ENCODE results near the gene GAS2L2. TPM values are rescaled to one million over a fixed set of nuclear protein-coding genes. Genes with fewer than 3 reads are reported as not detected.

Gene GAS2L2
- total RNA-seq, 3 donors from 2014 or later, result 0.29 to 0.33 (median 0.32) TPM

GRCh38 chr17:35723735-35724134, 29.3 kb downstream of the GAS2L2 start:
- no peak overlapping the region for H3K27ac ChIP-seq
- no peak for DNase-seq (ENCODE audit: low spot score in 2 of 2)
- no peaks in the 10 kb centered on the region for H3K9me3 ChIP-seq
- H3K36me3 ChIP-seq, result no peaks in the 10 kb centered on the region
- intact Hi-C loops (cut with DNase I; ENCODE audit: low total_unique reads), result no loop called here
- no peak overlapping the region for H3K4me3 ChIP-seq
- TF ChIP-seq POLR2AphosphoS5 (IDR thresholded peaks at IDR 0.05), result no peak
- TF ChIP-seq CTCF (IDR thresholded peaks at IDR 0.05), result no peak
- no peak for TF ChIP-seq POLR2A (IDR thresholded peaks at IDR 0.05)
- H3K27me3 ChIP-seq, result no peaks in the 10 kb centered on the region
- H3K4me1 ChIP-seq, result no peaks in the 10 kb centered on the region

- Histone ChIP-seq H3K36me3 (no peaks in the 10 kb centered on the region), H3K27ac (peak overlapping the region; percentile 78 to 80)
Measured at GRCh38 chr17:35717475-35717874, 35.6 kb downstream of the GAS2L2 start.

GRCh38 chr17:35716897-35717465, 36.1 kb downstream of the GAS2L2 start:
- Histone ChIP-seq H3K9me3 (no peaks in the 10 kb centered on the region), H3K36me3 (no peaks in the 10 kb centered on the region), H3K4me3 (no peak overlapping the region), H3K27ac (peak overlapping the region; percentile 78 to 80), H3K4me1 (no peaks in the 10 kb centered on the region), H3K27me3 (no peaks in the 10 kb centered on the region)
- peak in 1 of 2 donors; percentile 54 for DNase-seq (ENCODE audit: low spot score in 2 of 2)
- intact Hi-C loops (cut with DNase I; ENCODE audit: low total_unique reads), result no loop called here
- TF ChIP-seq POLR2AphosphoS5 (IDR thresholded peaks at IDR 0.05) (peak in 1 of 3 donors; percentile 37), POLR2A (IDR thresholded peaks at IDR 0.05) (no peak)

More at GRCh38 chr17:35717475-35717874, 35.6 kb downstream of the GAS2L2 start:
- no peak for DNase-seq (ENCODE audit: low spot score in 2 of 2)
- TF ChIP-seq POLR2A (IDR thresholded peaks at IDR 0.05), result no peak
- no peak for TF ChIP-seq CTCF (IDR thresholded peaks at IDR 0.05)
- TF ChIP-seq POLR2AphosphoS5 (IDR thresholded peaks at IDR 0.05), result no peak
- Histone ChIP-seq H3K27me3 (no peaks in the 10 kb centered on the region), H3K4me1 (no peaks in the 10 kb centered on the region), H3K4me3 (no peak overlapping the region), H3K9me3 (no peaks in the 10 kb centered on the region)
- intact Hi-C loops (cut with DNase I; ENCODE audit: low total_unique reads), result no loop called here

- no peaks in the 10 kb centered on the region for H3K9me3 ChIP-seq
- H3K36me3 ChIP-seq, result no peaks in the 10 kb centered on the region
- DNase-seq (ENCODE audit: low spot score in 2 of 2), result no peak
- H3K4me1 ChIP-seq, result no peaks in the 10 kb centered on the region
- no peak overlapping the region for H3K4me3 ChIP-seq
- no peaks in the 10 kb centered on the region for H3K27me3 ChIP-seq
- TF ChIP-seq POLR2AphosphoS5 (IDR thresholded peaks at IDR 0.05) (no peak), POLR2A (IDR thresholded peaks at IDR 0.05) (no peak), CTCF (IDR thresholded peaks at IDR 0.05) (no peak)
- intact Hi-C loops (cut with DNase I; ENCODE audit: low total_unique reads), result no loop called here
- peak overlapping the region; percentile 78 to 80 for H3K27ac ChIP-seq
Measured at GRCh38 chr17:35716173-35716572, 36.9 kb downstream of the GAS2L2 start.

GRCh38 chr17:35715416-35715815, 37.6 kb downstream of the GAS2L2 start:
- no peak for DNase-seq (ENCODE audit: low spot score in 2 of 2)
- TF ChIP-seq POLR2A (IDR thresholded peaks at IDR 0.05) (no peak), CTCF (IDR thresholded peaks at IDR 0.05) (no peak), POLR2AphosphoS5 (IDR thresholded peaks at IDR 0.05) (no peak)
- Histone ChIP-seq H3K36me3 (no peaks in the 10 kb centered on the region), H3K9me3 (no peaks in the 10 kb centered on the region), H3K4me1 (no peaks in the 10 kb centered on the region), H3K4me3 (no peak overlapping the region), H3K27ac (peak overlapping the region in 1 of 2 donors; percentile 78), H3K27me3 (no peaks in the 10 kb centered on the region)
- intact Hi-C loops (cut with DNase I; ENCODE audit: low total_unique reads), result no loop called here

Measured in breast epithelium (tissue), 4 donors.